Measurements from ENCODE around the gene ASXL1. TPM values are rescaled to one million over a fixed set of nuclear protein-coding genes. Genes with fewer than 3 reads are reported as not detected.

Gene ASXL1
- total RNA-seq, 4 donors from 2014 or later = 43.5 to 79.8 (median 58.4) TPM

DNA sequence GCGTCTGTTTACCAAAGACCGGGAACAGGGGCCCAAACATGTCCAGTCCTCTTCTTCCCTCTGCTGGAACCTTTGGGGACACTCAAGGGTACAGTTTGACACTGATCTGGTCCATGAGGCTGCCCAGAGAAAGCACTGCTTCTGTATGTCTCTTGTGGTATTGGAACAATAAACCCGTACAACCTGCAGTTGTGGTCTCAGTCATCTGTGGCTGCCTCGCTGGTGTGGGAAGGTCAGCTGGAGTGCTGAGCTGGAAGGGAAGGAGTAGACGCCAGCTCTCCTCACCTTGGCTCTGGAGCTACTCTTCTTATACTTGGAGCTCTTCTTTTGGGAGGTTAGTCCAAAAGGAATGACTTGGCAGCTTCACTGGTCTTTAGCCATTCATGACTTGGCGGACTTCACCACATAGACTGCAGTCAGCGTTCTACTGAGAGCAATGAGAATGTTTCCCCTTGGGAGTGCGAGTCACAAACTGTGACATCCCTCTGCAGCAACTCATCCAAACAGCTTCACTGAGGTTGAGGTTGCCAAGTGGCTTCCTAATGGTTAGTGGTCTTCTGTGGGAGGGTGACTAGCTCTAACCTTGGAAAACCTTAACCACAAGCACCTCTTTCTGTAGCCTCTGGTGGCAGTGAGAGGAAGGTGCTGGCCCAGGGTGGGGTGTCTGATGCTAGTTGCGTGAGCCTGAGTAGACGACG lies 81.2 kb downstream of the ASXL1 start:
- Histone ChIP-seq H3K4me3 (no peak overlapping the region), H3K27me3 (no peaks in the 10 kb centered on the region), H3K9me3 (no peaks in the 10 kb centered on the region), H3K27ac (no peak overlapping the region), H3K36me3 (peaks cover 0 to 87% of the 10 kb centered on the region in 2 donors), H3K4me1 (peaks cover 0 to 11% (median 0%) of the 10 kb centered on the region in 3 donors)
- 81 to 98% methylated on average over 4 to 7 of the region's 11 CpGs for WGBS, 2 donors (ENCODE audit: low coverage in 1 of 2)
- no peak for TF ChIP-seq POLR2A (IDR thresholded peaks at IDR 0.05)
- TF ChIP-seq, protein P1, sequence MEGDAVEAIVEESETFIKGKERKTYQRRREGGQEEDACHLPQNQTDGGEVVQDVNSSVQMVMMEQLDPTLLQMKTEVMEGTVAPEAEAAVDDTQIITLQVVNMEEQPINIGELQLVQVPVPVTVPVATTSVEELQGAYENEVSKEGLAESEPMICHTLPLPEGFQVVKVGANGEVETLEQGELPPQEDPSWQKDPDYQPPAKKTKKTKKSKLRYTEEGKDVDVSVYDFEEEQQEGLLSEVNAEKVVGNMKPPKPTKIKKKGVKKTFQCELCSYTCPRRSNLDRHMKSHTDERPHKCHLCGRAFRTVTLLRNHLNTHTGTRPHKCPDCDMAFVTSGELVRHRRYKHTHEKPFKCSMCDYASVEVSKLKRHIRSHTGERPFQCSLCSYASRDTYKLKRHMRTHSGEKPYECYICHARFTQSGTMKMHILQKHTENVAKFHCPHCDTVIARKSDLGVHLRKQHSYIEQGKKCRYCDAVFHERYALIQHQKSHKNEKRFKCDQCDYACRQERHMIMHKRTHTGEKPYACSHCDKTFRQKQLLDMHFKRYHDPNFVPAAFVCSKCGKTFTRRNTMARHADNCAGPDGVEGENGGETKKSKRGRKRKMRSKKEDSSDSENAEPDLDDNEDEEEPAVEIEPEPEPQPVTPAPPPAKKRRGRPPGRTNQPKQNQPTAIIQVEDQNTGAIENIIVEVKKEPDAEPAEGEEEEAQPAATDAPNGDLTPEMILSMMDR (IDR thresholded peaks at IDR 0.05) = no peak
- TF ChIP-seq EP300 (IDR thresholded peaks at IDR 0.05) = no peak
- TF ChIP-seq POLR2AphosphoS5 (IDR thresholded peaks at IDR 0.05) = no peak
- no peak for ATAC-seq

DNA sequence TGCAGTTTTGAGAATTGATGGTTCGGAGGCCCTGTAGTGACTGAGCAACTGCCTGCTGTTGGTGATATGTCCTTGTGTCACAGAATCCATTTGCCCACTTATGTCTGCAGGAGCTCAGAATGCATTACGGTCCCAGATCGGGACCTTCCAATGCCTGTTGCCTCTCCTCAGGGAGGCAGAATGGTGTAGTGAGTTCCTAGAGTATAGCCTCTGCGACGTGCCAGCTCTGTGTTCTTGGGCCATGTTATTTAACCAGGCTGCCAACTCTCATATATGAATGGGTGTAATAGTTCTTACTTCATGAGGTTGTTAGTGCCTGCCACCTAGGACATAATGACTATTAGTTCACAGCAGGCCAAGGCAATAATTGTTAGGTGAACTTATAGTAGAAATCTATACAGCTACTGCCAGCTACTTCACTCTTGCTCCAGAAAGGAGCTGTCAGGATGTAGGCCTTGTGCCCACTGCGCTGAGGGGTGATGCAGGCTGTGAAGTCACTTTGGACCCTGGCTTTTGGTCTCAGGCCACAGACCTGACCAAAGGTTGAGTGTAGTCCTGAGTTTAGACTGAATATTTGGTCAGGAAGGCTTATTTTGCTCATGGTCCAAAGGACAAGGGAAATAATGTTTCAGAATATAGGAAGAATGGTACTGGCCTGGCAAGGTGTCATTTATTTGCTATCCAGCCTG lies 82.1 kb downstream of the ASXL1 start:
- Histone ChIP-seq H3K36me3 (peaks cover 0 to 87% of the 10 kb centered on the region in 2 donors), H3K9me3 (no peaks in the 10 kb centered on the region), H3K4me3 (no peak overlapping the region), H3K27ac (no peak overlapping the region), H3K27me3 (no peaks in the 10 kb centered on the region), H3K4me1 (peaks cover 0 to 11% (median 0%) of the 10 kb centered on the region in 3 donors)
- WGBS, 2 donors (ENCODE audit: low coverage in 1 of 2) = 76 to 92% methylated on average over 4 to 5 of the region's 6 CpGs
- no peak for ATAC-seq
- no peak for TF ChIP-seq POLR2AphosphoS5 (IDR thresholded peaks at IDR 0.05)
- TF ChIP-seq EP300 (IDR thresholded peaks at IDR 0.05) = no peak
- TF ChIP-seq, protein P1 (IDR thresholded peaks at IDR 0.05) = no peak
- TF ChIP-seq POLR2A (IDR thresholded peaks at IDR 0.05) = no peak

DNA sequence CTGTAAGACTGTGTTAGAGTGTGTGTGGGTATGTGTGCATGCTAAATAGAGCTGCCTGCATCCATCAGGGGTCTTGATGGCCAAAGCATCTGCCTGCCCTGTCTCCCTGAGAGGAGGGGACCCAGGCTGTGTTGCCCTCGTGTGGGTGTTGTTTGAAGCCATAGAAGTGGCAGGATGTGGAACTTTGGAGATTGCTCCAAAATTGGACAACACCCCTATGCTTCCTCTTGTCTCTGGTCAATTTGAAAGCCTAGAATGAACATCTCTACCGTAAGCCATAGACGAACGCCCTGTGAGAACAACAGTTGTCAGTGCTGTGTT lies 82.6 kb downstream of the ASXL1 start:
- Histone ChIP-seq H3K4me1 (peaks cover 0 to 14% (median 0%) of the 10 kb centered on the region in 3 donors), H3K4me3 (no peak overlapping the region), H3K9me3 (no peaks in the 10 kb centered on the region), H3K36me3 (peaks cover 0 to 87% of the 10 kb centered on the region in 2 donors), H3K27ac (no peak overlapping the region), H3K27me3 (no peaks in the 10 kb centered on the region)
- no peak for TF ChIP-seq POLR2AphosphoS5 (IDR thresholded peaks at IDR 0.05)
- TF ChIP-seq, protein P1 (IDR thresholded peaks at IDR 0.05) = no peak
- no peak for TF ChIP-seq POLR2A (IDR thresholded peaks at IDR 0.05)
- no peak for TF ChIP-seq EP300 (IDR thresholded peaks at IDR 0.05)
- WGBS, 2 donors (ENCODE audit: low coverage in 1 of 2) = 83 to 85% methylated on average over 1 to 4 of the region's 4 CpGs
- ATAC-seq = no peak

DNA sequence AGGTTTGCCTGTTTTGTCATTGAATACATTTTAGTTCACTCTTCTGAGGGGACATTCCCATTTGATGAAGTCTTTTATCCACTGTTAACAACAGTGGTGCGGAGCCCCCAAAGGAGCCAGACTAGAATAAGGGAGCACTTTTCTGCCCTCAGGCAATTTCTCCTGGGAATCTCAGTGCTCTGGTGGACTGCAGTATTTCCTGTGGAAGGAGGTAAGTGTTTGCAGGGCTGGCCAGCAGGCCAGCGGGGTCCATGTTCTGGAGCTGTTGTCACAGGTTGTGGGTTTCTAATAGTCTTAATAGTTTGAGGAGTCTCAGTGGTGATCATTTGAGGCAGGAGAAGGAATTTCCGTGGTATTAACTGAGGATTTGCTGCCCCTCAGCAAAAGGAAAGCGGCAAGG lies 83.5 kb downstream of the ASXL1 start:
- Histone ChIP-seq H3K4me3 (no peak overlapping the region), H3K27ac (no peak overlapping the region), H3K4me1 (peaks cover 0 to 21% (median 0%) of the 10 kb centered on the region in 3 donors), H3K27me3 (no peaks in the 10 kb centered on the region), H3K9me3 (no peaks in the 10 kb centered on the region), H3K36me3 (peaks cover 0 to 87% of the 10 kb centered on the region in 2 donors)
- WGBS, 2 donors (ENCODE audit: low coverage in 1 of 2) = 96 to 100% methylated on average over 1 to 3 of the region's 4 CpGs
- TF ChIP-seq EP300 (IDR thresholded peaks at IDR 0.05) = no peak
- TF ChIP-seq, protein P1 (IDR thresholded peaks at IDR 0.05) = no peak
- TF ChIP-seq POLR2AphosphoS5 (IDR thresholded peaks at IDR 0.05) = no peak
- no peak for TF ChIP-seq POLR2A (IDR thresholded peaks at IDR 0.05)
- no peak for ATAC-seq

Measured in gastroesophageal sphincter (tissue), 4 donors.